SU-DHL-6 (cell line): ENCODE measurements around the gene HEBP1.

Experiments used
- CTCF ChIP-seq: fragments of 200-600 bp; sonication (generic); IDR thresholded peaks from one replicate; pipeline ENCODE4 v1.5.1; 2017; ENCODE audit warnings: antibody characterized with exemption, mild to moderate bottlenecking, low read length, moderate library complexity; ENCODE audit not compliant: insufficient read depth, poor library complexity, severe bottlenecking
- EZH2phosphoT487 ChIP-seq: fragments of 200-600 bp; sonication (generic), shearing (Covaris generic); conservative IDR thresholded peaks from 2 replicates; pipeline ENCODE4 v1.6.1; 2018; ENCODE audit warnings: mild to moderate bottlenecking, antibody characterized with exemption, low read length, moderate library complexity, mixed read lengths

- TF ChIP-seq CTCF (no peak), EZH2phosphoT487 (no peak)
Observed at GRCh38 chr12:12954878-12955625, 45.0 kb downstream of the HEBP1 start.
